ENCODE measurements around the gene SP4.
"Not testable (repeated sequence)": the region's sequence is repeated elsewhere in the genome, so short reads cannot be mapped to it uniquely, and the experiment has no call there.

- TF ChIP-seq POLR2A, CTCF (IDR thresholded peaks at IDR 0.05): not testable (repeated sequence)
These were observed 104.6 kb downstream of the SP4 start for GRCh38 chr7:21532485-21532884.

Data from right lobe of liver (tissue), 4 donors.